NCI-H2227 treated with DMSO at 0.1 percent for 48 hours (cell line): Measurements from ENCODE around the gene PTPDC1.

Experiments
- DNase-seq: peaks from one replicate; lab custom pipeline; 2025; lab: John Stamatoyannopoulos, UW

Gene PTPDC1

GRCh38 chr9:94084314-94084713, at the start of gene PTPDC1:
Gene PTPDC1 (plus strand): TSS chr9:94084464. CDS start chr9:94084531, 67 bp downstream.
- DNase-seq = peak; percentile 48

- no peak for DNase-seq
Observed at GRCh38 chr9:94034511-94034910, 49.8 kb upstream of the PTPDC1 start.

GRCh38 chr9:94039786-94040185, 44.5 kb upstream of the PTPDC1 start:
- no peak for DNase-seq

GRCh38 chr9:94042516-94043360, 41.5 kb upstream of the PTPDC1 start:
- DNase-seq = no peak

GRCh38 chr9:94054716-94055115, 29.5 kb upstream of the PTPDC1 start:
- DNase-seq = no peak

- no peak for DNase-seq
Observed at GRCh38 chr9:94056442-94056974, 27.8 kb upstream of the PTPDC1 start.

- no peak for DNase-seq
Observed at GRCh38 chr9:94057918-94058317, 26.3 kb upstream of the PTPDC1 start.

- no peak for DNase-seq
Observed at GRCh38 chr9:94061864-94062263, 22.4 kb upstream of the PTPDC1 start.

- DNase-seq = peak; percentile 52
Observed at GRCh38 chr9:94065535-94065961, 18.7 kb upstream of the PTPDC1 start.

- DNase-seq = no peak
Observed at GRCh38 chr9:94068257-94068656, 16.0 kb upstream of the PTPDC1 start.

- no peak for DNase-seq
Observed at GRCh38 chr9:94076557-94076956, 7.7 kb upstream of the PTPDC1 start.

GRCh38 chr9:94078086-94078485, 6.2 kb upstream of the PTPDC1 start:
- DNase-seq = no peak

GRCh38 chr9:94079236-94079635, 5.0 kb upstream of the PTPDC1 start:
- DNase-seq = no peak

- no peak for DNase-seq
Observed at GRCh38 chr9:94080249-94080648, 4.0 kb upstream of the PTPDC1 start.

GRCh38 chr9:94081435-94081834, 2.8 kb upstream of the PTPDC1 start:
- DNase-seq = no peak

GRCh38 chr9:94081864-94082463, 2.3 kb upstream of the PTPDC1 start:
- DNase-seq = no peak

GRCh38 chr9:94082553-94082952, 1.7 kb upstream of the PTPDC1 start:
- no peak for DNase-seq

- no peak for DNase-seq
Observed at GRCh38 chr9:94082956-94083355, 1.3 kb upstream of the PTPDC1 start.

- peak; percentile 11 for DNase-seq
Observed at GRCh38 chr9:94083384-94083783, 880 bp upstream of the PTPDC1 start.

- DNase-seq = no peak
Observed at GRCh38 chr9:94085062-94085639, 887 bp downstream of the PTPDC1 start.

GRCh38 chr9:94086486-94087345, 2.5 kb downstream of the PTPDC1 start:
- no peak for DNase-seq
